Stimulated activated CD4-positive, alpha-beta T cell treated with anti-CD3 and anti-CD28 coated beads, Interleukin-2, amount 100 ng/mL, for 4 hours (primary cell): ENCODE data around the gene USP25.

Source experiments
- DNase-seq: peaks from one replicate; pipeline ENCODE4 v3.0.0-alpha.2; 2020; ENCODE audit warnings: low read depth

The USP25 gene

DNA sequence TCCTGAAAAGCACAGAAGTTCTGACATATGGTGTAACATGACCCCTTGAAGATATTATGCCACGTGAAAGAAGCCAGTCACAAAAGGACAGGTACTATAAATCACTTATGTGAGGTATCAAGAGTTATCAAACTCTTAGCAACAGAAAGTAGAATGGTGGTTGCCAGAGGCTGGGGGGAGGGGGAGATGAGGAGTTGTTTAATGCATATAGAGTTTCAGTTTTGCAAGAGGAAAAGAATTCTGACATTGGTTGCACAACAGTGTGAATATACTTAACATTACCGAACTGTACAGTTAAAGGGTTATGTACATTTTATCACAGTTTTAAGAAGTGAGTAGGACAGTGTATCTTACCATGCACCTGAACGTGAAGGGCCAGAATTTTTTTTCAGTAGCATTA, 80.0 kb downstream of the USP25 start:
- DNase-seq, result no peak

- DNase-seq, result no peak
Measured at GRCh38 chr21:15815285-15815684, 85.5 kb downstream of the USP25 start.

- DNase-seq, result no peak
Measured at GRCh38 chr21:15820327-15820726, 90.5 kb downstream of the USP25 start.

GRCh38 chr21:15820852-15821379, 91.1 kb downstream of the USP25 start:
- no peak for DNase-seq

- no peak for DNase-seq
Measured at GRCh38 chr21:15823486-15824150, 93.8 kb downstream of the USP25 start.

GRCh38 chr21:15825700-15826099, 95.9 kb downstream of the USP25 start:
- no peak for DNase-seq

DNA sequence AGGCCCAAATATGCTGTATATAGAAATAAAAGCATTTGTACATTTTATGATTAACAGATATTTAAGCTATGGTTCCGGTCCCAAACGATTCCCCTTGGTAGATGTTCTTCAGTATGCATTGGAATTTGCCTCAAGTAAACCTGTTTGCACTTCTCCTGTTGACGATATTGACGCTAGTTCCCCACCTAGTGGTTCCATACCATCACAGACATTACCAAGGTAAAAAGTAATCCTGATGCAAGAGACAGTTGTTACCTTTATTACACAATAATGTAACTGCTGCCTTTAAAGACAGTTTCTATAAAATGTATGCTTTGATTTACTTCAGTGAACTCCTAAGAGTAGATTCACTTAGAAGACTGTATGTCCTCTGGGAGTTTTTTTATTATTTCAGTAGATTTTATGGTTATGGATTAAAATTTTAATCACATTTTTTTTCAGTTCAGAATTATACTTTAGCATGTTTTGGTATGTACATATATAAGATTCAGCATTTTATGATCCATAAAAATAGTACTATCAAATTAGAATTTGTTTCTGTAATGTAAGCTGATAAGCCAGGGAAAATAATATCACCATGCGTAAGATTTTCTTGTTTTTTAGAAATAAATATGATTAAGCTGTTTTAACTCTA, 96.5 kb downstream of the USP25 start:
- peak; percentile 5 for DNase-seq

- no peak for DNase-seq
Measured at GRCh38 chr21:15826908-15827601, 97.3 kb downstream of the USP25 start.

DNA sequence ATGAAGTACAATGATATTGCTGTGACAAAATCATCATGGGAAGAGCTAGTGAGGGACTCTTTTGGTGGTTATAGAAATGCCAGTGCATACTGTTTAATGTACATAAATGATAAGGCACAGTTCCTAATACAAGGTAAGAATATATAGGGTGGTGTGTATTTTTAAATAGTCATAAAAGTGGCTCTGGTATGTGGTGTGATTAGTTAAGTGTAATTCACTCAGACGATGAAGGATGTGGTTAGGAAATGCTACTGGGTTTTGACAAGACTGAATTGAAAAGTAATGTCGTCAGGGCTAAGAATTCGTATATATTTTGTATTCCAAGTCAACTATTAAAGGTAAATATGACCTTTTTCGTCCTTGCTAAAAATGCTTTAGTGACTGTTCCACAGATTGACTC, 101.7 kb downstream of the USP25 start:
- DNase-seq, result no peak

GRCh38 chr21:15837645-15838044, 107.9 kb downstream of the USP25 start:
- DNase-seq, result no peak

- DNase-seq, result no peak
Measured at GRCh38 chr21:15839026-15839425, 109.2 kb downstream of the USP25 start.

DNA sequence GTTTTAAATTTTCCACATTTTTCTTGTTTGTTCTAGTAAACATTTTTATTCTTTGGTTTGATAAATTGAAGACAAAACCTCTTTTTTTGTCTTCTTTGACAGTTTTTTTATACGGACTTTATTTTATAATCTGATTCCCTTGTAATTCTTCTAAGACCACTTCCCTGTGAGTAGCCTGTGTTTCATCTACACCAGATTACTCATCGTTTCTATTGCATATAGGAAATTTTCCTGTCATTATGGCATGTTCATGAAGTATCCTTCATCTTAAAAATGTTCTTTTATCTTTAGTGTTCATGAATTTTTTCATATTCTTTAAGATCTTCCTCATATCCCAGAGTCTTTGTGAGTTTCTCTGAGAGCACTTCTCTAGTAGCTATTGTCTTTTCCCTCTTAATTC, 109.8 kb downstream of the USP25 start:
- DNase-seq, result no peak

- no peak for DNase-seq
Measured at GRCh38 chr21:15840406-15840805, 110.6 kb downstream of the USP25 start.

- no peak for DNase-seq
Measured at GRCh38 chr21:15841856-15842564, 112.2 kb downstream of the USP25 start.

DNA sequence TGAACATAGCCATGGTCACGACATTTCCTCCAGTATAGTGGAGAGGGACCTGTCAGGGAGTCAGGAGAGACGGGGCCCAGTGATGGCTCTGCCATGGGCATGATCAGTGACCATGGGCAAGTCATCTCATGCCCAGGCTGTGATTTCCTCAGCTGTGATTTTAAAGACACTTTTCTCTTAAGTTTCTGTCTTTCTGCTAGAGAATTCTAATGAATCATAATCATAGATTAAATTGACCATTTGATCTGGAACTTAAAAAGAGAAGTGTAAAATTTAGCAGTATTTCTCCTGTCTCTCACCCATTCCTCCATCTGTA, 112.7 kb downstream of the USP25 start:
- no peak for DNase-seq

DNA sequence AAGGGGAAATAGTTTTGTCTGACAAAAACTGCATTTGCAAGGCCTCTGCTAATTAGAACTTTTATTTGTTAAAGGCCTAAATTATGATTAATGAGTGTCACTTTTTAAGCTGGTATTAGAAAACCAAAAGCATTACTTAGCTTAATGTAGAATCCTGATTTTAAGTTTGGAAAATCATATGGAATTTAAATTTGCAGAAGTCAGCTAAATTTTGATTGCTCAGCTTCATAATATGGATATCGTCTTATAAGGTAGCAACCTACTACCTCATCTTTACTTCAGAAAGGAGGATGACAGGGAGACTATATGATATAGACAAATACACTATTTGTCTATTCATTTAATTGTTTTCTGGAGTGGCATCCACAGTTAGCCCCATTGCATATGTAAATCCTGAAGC, 114.0 kb downstream of the USP25 start:
- DNase-seq, result no peak

GRCh38 chr21:15848634-15849560, 119.1 kb downstream of the USP25 start:
- no peak for DNase-seq

DNA sequence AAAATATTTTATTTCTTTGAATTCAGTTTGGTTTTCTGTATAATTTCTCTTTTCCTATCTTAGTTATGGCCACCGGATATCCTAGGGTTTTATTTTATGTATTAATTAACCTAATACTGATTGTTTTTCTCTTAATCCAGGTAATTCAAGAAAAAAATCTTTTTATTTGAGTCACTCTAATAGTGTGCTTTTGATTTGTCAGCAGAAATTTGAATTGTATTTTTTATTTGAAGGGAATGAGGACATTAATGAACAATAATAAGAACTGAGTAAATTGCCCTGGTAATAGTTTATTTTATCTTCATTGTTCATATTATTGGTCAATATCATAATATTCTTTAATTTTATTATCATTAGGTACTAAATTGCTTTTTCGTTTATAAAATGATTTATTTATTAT, 120.1 kb downstream of the USP25 start:
- DNase-seq, result no peak

GRCh38 chr21:15850645-15851044, 120.9 kb downstream of the USP25 start:
- no peak for DNase-seq

GRCh38 chr21:15852146-15852545, 122.4 kb downstream of the USP25 start:
- DNase-seq, result no peak

DNA sequence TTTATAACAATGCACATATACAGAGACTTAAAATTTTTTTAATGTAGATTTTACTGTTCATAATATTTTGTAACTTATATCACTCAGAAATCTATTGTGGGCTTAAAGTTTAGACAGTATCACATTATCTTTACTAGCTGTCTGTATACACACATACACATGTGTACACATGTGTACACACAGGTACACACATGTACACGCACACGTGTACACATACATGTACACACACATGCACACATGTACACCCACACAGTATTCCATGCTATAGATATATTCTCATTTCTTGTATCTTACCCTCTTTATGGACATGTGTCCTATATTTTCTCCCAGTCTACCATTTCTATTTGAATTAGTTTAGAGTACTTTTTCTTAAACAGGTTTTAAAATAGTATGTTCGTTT, 123.3 kb downstream of the USP25 start:
- no peak for DNase-seq

DNA sequence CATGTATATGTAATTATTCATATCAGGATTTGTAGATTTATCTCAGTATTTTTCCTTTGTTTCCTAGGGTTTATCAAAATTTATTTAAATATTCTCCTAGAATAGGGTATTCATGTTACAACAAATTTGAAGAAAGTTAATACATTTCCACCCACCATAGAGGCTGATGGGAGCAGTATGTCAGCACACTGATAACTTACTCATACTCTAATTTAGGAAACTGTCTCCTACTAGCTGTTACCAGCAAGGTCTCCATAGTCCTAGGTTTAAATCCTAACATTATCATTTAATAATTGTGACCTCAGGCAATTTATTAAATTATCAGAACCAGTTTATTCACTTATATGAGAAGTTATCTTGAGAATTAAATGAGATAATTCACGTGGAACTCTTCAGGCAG, 127.0 kb downstream of the USP25 start:
- no peak for DNase-seq
